Effector CD8-positive, alpha-beta T cell (primary cell): ENCODE measurements around the gene FGF12.

ENCODE experiments used
- DNase-seq: peaks from one replicate; lab custom pipeline; 2025; lab: John Stamatoyannopoulos, UW

FGF12 gene

GRCh38 chr3:192108820-192109219, 618.5 kb downstream of the FGF12 start:
- DNase-seq, result no peak

- no peak for DNase-seq
These were observed 620.8 kb downstream of the FGF12 start for GRCh38 chr3:192106543-192106942.

- no peak for DNase-seq
These were observed 634.8 kb downstream of the FGF12 start for GRCh38 chr3:192092388-192093005.

DNA sequence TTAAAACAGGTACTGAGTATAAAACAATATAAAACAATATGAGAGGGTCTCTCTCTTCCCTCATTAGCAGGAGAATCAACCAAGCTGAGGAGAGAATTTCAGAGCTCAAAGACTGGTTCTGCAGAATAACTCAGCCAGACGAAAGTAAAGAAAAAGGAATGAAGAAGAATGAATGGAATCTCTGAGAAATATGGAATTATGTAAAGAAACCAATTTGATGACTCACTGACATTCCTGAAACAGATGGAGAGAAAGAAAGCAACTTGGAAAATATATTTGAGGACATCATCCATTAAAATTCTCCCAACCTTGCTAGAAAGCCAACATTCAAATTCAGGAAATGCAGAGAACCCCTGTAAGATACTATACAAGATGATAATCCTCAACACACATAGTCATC, 635.5 kb downstream of the FGF12 start:
- no peak for DNase-seq

DNA sequence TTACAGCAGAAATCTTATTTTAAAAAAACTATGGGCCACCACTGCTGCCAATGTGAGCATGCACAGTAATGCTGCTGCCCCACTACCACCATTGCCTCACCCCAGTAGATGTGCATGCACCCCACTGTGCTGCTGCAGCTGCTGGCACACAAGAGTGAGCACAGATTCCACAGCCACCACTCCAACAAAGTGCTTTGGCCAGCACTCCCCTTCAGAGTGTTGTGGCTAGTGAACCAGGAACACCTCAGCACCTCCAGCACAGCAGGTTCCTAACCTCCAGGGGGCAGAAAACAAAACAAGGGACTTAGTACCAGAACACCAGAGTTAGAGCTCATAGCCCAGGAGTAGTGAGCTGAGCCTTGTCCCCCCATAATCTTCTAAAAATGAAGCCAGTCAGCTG, 636.8 kb downstream of the FGF12 start:
- no peak for DNase-seq
